Neural progenitor cell (in vitro differentiated cells): ENCODE results near the gene CKAP2L.

ENCODE experiments used
- CTCF ChIP-seq: fragments of 200-600 bp; sonication (generic); IDR thresholded peaks from 2 replicates; pipeline ENCODE4 v1.5.1; 2017; ENCODE audit warnings: antibody characterized with exemption, mild to moderate bottlenecking
- EZH2 ChIP-seq: fragments of 200-600 bp; sonication (generic); IDR thresholded peaks from 2 replicates; pipeline ENCODE4 v1.6.1; 2017; ENCODE audit warnings: antibody characterized with exemption, mild to moderate bottlenecking, moderate library complexity
- EZH2phosphoT487 ChIP-seq: fragments of 200-600 bp; sonication (generic); IDR thresholded peaks from 2 replicates; pipeline ENCODE4 v1.6.1; 2017; ENCODE audit warnings: antibody characterized with exemption

- no peak for TF ChIP-seq CTCF
- no peak for TF ChIP-seq EZH2phosphoT487
- TF ChIP-seq EZH2 = no peak
Measured at GRCh38 chr2:112710956-112711750, 53.3 kb downstream of the CKAP2L start.
